ENCODE data around the gene GDF2.

The GDF2 gene

GRCh38 chr10:47356708-47357107, 34.5 kb downstream of the GDF2 start:
- no peak for DNase-seq

GRCh38 chr10:47357131-47357582, 34.9 kb downstream of the GDF2 start:
- DNase-seq, result no peak

GRCh38 chr10:47357911-47358310, 35.7 kb downstream of the GDF2 start:
- DNase-seq, result no peak

- DNase-seq, result no peak
These were observed 36.2 kb downstream of the GDF2 start for GRCh38 chr10:47358457-47358856.

- DNase-seq, result no peak
These were observed 36.8 kb downstream of the GDF2 start for GRCh38 chr10:47359101-47359500.

GRCh38 chr10:47359626-47360418, 37.6 kb downstream of the GDF2 start:
- DNase-seq, result no peak

GRCh38 chr10:47360419-47361040, 38.3 kb downstream of the GDF2 start:
- DNase-seq, result peak; percentile 9

- peak; percentile 67 for DNase-seq
These were observed 39.0 kb downstream of the GDF2 start for GRCh38 chr10:47361293-47361692.

GRCh38 chr10:47362199-47362598, 39.9 kb downstream of the GDF2 start:
- no peak for DNase-seq

GRCh38 chr10:47363781-47364180, 41.5 kb downstream of the GDF2 start:
- no peak for DNase-seq

- no peak for DNase-seq
These were observed 42.1 kb downstream of the GDF2 start for GRCh38 chr10:47364366-47364765.

GRCh38 chr10:47364911-47365310, 42.7 kb downstream of the GDF2 start:
- DNase-seq, result no peak

- DNase-seq, result no peak
These were observed 43.4 kb downstream of the GDF2 start for GRCh38 chr10:47365431-47366180.

- DNase-seq, result no peak
These were observed 44.0 kb downstream of the GDF2 start for GRCh38 chr10:47366181-47366631.

GRCh38 chr10:47366731-47367460, 44.6 kb downstream of the GDF2 start:
- no peak for DNase-seq

GRCh38 chr10:47367646-47368045, 45.4 kb downstream of the GDF2 start:
- no peak for DNase-seq

- DNase-seq, result no peak
These were observed 46.4 kb downstream of the GDF2 start for GRCh38 chr10:47368431-47369180.

- DNase-seq, result no peak
These were observed 47.1 kb downstream of the GDF2 start for GRCh38 chr10:47369251-47369894.

GRCh38 chr10:47370015-47370767, 47.9 kb downstream of the GDF2 start:
- DNase-seq, result no peak

- no peak for DNase-seq
These were observed 48.6 kb downstream of the GDF2 start for GRCh38 chr10:47370878-47371277.
